Activated CD8-positive, alpha-beta memory T cell treated with anti-CD3 and anti-CD28 coated beads, Interleukin-2, amount 50 U/mL, for 1 hour (primary cell): ENCODE measurements around the gene GRAMD4.
"Not testable (repeated sequence)": the region's sequence is repeated elsewhere in the genome, so short reads cannot be mapped to it uniquely, and the experiment has no call there.

Source experiments
- DNase-seq: peaks from one replicate; pipeline ENCODE4 v3.0.0-alpha.2; 2020; ENCODE audit errors: extremely low read depth

Gene GRAMD4

DNA sequence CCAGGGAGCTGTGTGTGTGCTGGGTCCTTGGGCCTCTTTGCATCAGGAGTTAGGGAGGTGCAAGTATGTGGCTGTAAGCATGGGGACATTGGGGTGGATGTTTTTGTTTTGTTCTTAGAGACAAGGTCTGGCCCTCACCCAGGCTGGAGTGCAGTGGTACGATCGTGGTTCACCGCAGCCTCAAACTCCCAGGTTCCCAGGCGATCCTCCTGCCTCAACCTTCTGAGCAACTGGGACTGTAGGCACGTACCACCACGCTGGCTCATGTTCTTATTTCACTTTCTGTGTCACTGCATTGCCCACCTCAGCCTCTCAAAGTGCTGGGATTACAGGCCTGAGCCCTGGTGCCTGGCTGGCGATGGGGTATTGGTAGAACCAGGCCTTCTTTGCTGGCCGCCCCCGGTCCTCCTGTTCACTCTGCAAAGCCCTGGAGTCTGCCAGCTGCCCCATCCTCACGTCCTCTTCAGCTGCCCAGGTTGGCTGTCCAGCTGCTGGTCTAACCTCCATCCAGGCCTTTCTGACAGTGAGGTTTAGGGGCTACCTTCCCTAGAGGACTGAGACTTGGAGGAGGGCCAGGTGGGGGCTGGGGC is 851 bp upstream of the GRAMD4 start:
- no peak for DNase-seq

DNA sequence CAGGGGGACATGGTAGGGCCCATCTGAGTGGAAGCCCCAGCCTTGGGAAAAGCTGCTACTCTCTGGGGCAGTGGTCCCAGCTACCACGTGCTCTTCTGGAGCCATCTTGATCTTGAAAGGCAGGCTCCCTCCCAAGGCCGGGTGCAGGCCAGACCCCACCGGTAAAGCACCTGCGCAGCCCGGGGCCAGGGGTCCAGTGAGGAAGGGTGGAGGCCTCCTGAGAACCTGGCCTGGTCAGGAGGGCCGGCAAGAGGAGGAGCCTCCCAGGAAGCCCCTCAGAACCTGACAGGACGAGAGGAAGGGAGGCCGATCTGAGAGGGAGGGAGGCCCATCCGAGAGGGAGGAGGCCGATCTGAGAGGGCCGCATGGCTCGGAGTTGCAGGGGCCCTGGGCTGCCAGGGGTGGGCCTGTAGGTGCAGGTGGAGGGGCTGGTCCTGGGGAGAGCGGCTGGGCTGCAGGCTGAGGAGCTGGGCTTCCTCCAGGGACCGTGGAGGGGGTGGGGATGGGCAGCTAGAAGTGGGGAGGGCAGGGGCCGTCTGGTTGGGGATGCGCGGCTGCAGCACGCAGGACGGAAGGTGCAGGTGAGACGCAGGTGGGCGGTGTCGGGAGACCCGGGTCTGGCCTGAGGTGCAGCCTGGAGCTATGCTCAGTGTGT is 529 bp downstream of the GRAMD4 start:
- no peak for DNase-seq

GRCh38 chr22:46621243-46621930 is 1.2 kb downstream of the GRAMD4 start:
- DNase-seq = not testable (repeated sequence)

GRCh38 chr22:46622081-46622521 is 1.9 kb downstream of the GRAMD4 start:
- no peak for DNase-seq

GRCh38 chr22:46625113-46625842 is 5.1 kb downstream of the GRAMD4 start:
- no peak for DNase-seq

- DNase-seq = no peak
Measured at GRCh38 chr22:46625843-46626349, 5.7 kb downstream of the GRAMD4 start.

DNA sequence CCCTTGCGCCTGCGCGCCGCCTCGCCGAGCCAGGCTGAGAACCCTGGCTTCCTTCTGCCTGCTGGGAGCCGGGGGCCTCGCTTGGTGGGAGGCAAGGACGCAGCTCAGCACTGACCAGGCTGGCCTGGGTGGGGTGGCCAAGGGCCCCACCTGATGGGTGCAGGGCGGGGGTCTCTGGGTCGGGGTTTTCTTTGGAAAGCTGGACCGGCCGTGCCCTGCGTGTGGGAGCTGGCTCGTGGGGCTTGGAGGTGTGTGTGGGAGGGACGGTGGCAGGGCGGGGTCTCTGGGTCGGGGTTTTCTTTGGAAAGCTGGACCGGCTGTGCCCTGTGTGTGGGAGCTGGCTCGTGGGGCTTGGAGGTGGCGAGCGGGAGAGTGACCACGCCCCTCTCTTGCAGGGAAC is 6.2 kb downstream of the GRAMD4 start:
- no peak for DNase-seq

DNA sequence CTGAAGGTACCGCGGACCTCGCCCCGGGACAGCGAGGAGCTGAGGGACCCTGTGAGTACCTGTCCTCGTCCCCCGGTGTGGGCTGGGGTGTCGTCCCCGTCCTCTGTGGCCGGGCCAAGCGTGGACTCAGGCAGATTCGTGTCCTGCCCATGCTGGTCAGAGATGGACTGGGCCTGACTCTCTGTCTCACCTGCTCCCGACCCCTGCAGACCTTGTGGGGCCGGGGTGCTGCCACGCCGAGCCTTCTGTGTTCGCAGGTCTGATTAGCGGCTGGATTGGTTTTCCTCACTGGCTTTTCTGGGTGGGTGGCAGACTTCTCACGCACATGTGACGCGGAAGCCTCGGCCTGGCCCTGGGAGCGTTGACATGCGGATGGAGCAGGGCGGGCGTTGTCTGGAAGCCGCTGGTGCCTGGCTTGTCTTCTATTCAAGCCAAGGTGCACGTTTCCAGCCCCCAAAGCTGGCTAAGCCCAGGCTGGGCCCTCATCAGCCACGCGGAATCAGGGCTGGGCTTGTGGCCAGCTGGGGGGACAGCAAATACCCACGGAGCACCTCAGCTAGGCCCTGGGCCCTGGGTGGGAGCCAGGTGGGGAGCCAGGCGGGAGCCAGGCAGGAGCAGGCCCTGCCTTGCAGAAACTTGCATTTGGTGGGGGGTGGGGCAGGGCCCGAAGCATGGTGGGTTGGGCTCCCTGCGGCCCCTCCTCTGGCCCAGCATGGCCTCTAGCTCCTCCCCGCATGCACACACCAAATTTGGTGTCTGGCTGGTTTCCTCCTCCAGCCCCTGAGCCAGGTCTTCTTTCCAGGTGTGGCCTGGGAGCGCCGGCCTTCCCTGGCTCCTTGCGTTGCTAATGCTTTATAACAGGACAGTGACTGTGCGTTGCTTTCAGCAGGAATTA is 7.0 kb downstream of the GRAMD4 start:
- no peak for DNase-seq

- DNase-seq = no peak
Measured at GRCh38 chr22:46627806-46628482, 7.8 kb downstream of the GRAMD4 start.

- no peak for DNase-seq
Measured at GRCh38 chr22:46628756-46629155, 8.6 kb downstream of the GRAMD4 start.

DNA sequence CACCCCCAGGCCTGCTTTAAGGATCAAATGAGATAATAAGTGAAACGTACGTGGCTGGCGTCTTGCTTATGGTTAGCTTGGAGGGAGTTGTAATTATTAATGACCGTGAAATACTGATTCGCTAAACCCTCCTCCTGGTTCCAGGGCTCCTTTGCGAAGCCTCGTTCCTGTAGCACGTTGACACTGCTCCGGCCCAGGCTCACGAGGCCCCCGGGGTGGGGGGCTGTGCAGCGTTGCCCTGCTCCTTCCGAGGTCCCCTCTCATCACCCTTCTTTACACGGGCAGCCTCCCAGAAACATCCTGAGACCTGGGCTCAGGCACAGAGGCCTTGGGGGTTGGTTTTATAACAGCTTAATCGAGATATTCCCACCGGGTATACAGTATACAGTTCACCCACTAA is 9.1 kb downstream of the GRAMD4 start:
- DNase-seq = no peak

- DNase-seq = no peak
Measured at GRCh38 chr22:46631113-46631512, 10.9 kb downstream of the GRAMD4 start.

DNA sequence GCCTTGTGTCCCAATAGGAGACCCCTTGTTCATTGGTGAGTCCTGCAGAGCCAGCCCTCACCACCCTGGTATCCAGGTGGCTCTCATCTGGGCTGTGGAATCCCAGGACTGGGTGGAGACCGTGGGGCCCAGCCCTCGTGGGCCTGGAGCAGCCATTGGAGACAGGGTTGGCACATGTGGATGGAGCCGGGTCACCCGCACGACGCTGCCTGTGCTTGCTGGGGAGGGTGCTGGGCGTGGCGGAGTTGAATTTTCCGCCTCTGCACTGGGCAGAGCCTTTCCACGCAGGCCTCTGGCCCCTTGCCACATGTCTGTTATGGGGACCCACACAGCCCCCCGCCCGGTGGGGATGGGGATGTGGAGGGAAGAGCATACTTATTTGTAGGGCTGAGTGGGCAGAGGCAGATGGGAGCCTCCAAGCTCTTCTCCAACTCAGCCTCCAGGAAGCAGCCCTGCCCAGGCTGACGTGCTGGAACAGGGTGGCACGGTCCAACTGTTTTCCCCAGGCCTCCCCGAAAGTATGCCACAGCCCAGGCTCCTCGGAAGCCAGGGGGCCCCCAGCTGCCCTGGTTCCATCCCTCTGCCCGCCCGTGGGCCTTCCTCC is 12.6 kb downstream of the GRAMD4 start:
- no peak for DNase-seq

- no peak for DNase-seq
Measured at GRCh38 chr22:46633334-46633890, 13.2 kb downstream of the GRAMD4 start.

- DNase-seq = no peak
Measured at GRCh38 chr22:46634011-46634699, 14.0 kb downstream of the GRAMD4 start.

- not testable (repeated sequence) for DNase-seq
Measured at GRCh38 chr22:46634973-46635685, 14.9 kb downstream of the GRAMD4 start.

DNA sequence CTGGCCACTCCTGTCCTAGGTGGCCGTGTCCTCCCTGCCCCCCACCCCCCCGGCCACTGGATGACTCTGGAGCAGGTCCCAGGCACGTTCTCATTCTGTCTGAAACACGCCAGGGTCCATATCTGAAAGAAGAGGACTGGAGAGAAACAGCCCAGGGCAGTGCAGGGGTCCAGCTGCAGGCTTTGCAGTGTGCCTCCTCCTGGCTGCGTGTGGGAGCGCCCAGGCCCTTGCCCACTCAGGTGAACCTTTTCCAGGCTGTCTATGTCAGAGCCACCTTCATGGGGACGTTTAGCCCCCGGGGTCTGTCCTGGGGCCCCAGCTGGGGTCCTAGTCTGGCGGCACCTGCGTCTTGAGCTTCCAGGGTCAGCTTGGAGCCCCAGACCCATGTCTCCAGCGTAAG is 15.6 kb downstream of the GRAMD4 start:
- no peak for DNase-seq

DNA sequence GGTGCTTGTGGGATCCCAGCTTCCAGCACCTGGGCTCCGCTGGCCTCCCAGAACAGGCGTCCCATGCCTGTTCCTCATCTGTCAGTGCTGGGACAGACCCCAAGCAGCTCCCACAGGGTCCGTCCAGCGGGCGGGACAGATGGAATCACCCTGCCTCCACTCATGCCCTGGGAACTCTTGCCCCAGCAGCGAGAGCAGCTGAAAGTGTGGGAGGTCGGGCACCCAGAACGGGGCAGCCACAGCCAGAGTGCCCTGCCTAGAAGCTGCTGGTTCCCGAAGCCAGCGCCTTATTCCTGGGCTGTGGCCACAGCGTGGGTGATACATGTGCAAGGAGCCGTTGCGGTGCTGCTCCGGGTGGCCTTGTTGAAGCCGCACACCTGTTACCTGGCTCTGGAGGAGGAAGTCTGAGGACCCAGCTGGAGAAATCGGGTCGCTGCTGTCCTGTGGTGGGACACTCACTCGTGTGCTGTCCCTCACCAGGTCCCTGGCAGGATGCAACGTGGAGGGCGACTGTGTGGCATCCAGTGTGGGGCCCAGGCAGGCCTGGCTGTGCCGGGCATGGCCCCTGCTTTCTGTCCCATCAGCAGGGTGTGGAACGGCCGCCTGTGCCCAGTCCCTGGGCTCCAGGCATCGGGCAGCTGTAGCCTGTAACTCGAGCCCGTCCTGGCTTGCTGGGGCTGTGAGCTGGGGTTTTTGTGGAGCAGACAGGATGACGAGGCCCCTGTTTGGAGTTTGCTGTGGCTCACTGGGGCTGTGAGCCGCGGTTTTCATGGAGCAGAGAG is 16.2 kb downstream of the GRAMD4 start:
- no peak for DNase-seq
